Spleen (tissue), 11 donors: ENCODE measurements around the gene HNMT. TPM values are rescaled to one million over a fixed set of nuclear protein-coding genes. Genes with fewer than 3 reads are reported as not detected.

Source experiments
- DNase-seq: peaks from one replicate; pipeline ENCODE4 v3.0.0-alpha.2; 2020
- H3K27ac ChIP-seq, 8 donors: fragments of 200-600 bp; sonication (generic) in 7 of 8; 1 replicate in 4 of 8; 2 replicates in 4 of 8; pipeline versions ENCODE4 v1.5.0 to v1.8.0; 2016 to 2021; ENCODE audit warnings: inconsistent platforms in 4 of 8, mild to moderate bottlenecking in 4 of 8, moderate library complexity in 1 of 8
- H3K27me3 ChIP-seq, 7 donors: fragments of 200-600 bp; sonication (generic) in 6 of 7; replicated peaks in 1 of 7; 1 replicate in 4 of 7; 2 replicates in 3 of 7; pipeline versions ENCODE4 v1.5.0 to v1.8.0; 2016 to 2021; ENCODE audit warnings: inconsistent platforms in 3 of 7, mild to moderate bottlenecking in 1 of 7
- H3K36me3 ChIP-seq, 6 donors: fragments of 200-600 bp; sonication (generic) in 5 of 6; 1 replicate in 4 of 6; 2 replicates in 2 of 6; pipeline versions ENCODE4 v1.5.0 to v1.8.0; 2016 to 2021; ENCODE audit warnings: inconsistent platforms in 2 of 6
- H3K4me1 ChIP-seq, 6 donors: fragments of 200-600 bp; sonication (generic) in 5 of 6; 1 replicate in 3 of 6; 2 replicates in 3 of 6; pipeline versions ENCODE4 v1.5.0 to v1.8.0; 2016 to 2021; ENCODE audit warnings: inconsistent platforms in 3 of 6
- H3K4me3 ChIP-seq, 8 donors: fragments of 200-600 bp; sonication (generic) in 7 of 8; 1 replicate in 4 of 8; 2 replicates in 4 of 8; pipeline versions ENCODE4 v1.5.0 to v1.8.0; 2016 to 2021; ENCODE audit warnings: inconsistent platforms in 4 of 8, mild to moderate bottlenecking in 4 of 8, moderate library complexity in 2 of 8
- H3K9me3 ChIP-seq, 8 donors: fragments of 200-600 bp; sonication (generic) in 7 of 8; 1 replicate in 4 of 8; 2 replicates in 4 of 8; pipeline versions ENCODE4 v1.5.0 to v1.8.0; 2016 to 2021; ENCODE audit warnings: inconsistent platforms in 4 of 8
- POLR2A ChIP-seq, 3 donors: fragments of 450-650 bp; IDR thresholded peaks; one replicate each; pipeline ENCODE4 v1.5.1; 2017; ENCODE audit warnings: antibody characterized with exemption in 3 of 3, mild to moderate bottlenecking in 1 of 3
- POLR2AphosphoS5 ChIP-seq, 3 donors: sonication (generic); formaldehyde crosslinking; IDR thresholded peaks; one replicate each; pipeline ENCODE4 v1.5.1; 2017; ENCODE audit warnings: antibody characterized with exemption in 3 of 3
- WGBS, 5 donors: extraction: QIAGEN DNeasy Blood & Tissue Kit in 3 of 5; methylation state at CpG; one replicate each; pipeline versions ENCODE4 v1.1.5 to v1.1.7; 2013 to 2018; 5-methylcytosine and 5-hydroxymethylcytosine counted together
- intact Hi-C: fragments of 100-400 bp; cut with DNase I; formaldehyde crosslinking; loops from one replicate; pipeline ENCODE4 v1.15.0; 2023; ENCODE audit warnings: low total_unique reads
- polyA plus RNA-seq, 3 donors: library from polyadenylated mRNA; stranded (reverse); fragments of 200-250 nt; gene quantifications; one replicate each; pipeline ENCODE4 v1.2.1, GENCODE V29; 2013
- total RNA-seq, 7 donors: library from RNA; depleted of rRNA in 3 of 7; stranded (reverse); fragments of >200 nt in 3 of 7; fragmentation: NEBNext Ultra II Directional in 4 of 7; extraction: Animal tissue kit (Norgen Biotek cat#: 25700) in 4 of 7; gene quantifications; one replicate each; pipeline versions ENCODE4 v1.1.0 to v1.2.1, GENCODE V29; 2016 to 2021
- TF ChIP-seq, protein P1 (sequence below), 11 experiments: fragments of 200-600 bp in 7 of 11; fragments of 450-650 bp in 4 of 11; sonication (generic) in 4 of 11; IDR thresholded peaks in 8 of 11; conservative IDR thresholded peaks in 3 of 11; 1 replicate in 7 of 11; 2 replicates in 4 of 11; pipeline versions ENCODE4 v1.4.0 to v1.8.0; 2016 to 2021; ENCODE audit warnings: antibody characterized with exemption in 11 of 11, inconsistent platforms in 4 of 11, mild to moderate bottlenecking in 1 of 11
- donor health status: healthy with polysubstance abuse.
- donor health status: DM: no; HTN: no; CAD: no; lungs with moderate emphysema.
- donor health status: DM: no; HTN: no; CAD: no.
- donor health status: Bipolar disorder and iron deficiency.
- donor health status: healthy.
- donor health status: DM: no; HTN: no; CAD: no.
- donor health status: DM: yes; HTN: yes; CAD: no.

The HNMT gene
- total and polyA plus RNA-seq, 10 donors: 31.2 to 74.2 (median 45.6) TPM

DNA sequence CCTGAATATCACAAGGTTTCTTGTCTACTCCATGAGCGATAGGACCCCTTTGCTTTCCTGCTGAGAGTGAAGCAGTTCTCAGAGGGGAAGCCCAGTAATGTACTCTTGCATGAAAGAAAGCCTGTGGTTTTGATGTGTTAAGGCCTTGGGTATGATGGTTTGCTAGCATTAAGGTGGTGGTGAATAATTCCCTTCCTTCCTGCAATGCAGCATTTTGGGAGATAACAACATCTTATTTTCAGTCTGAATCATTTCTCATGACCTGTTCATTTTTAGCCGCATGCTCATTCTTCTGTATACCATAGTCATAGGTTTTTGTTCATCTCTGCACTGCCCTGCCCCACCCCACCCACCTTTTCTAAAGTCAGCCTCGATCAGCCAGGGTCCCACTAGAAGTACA lies 66.2 kb downstream of the HNMT start:
- Histone ChIP-seq H3K27me3 (no peaks in the 10 kb centered on the region), H3K4me1 (no peaks in the 10 kb centered on the region), H3K36me3 (no peaks in the 10 kb centered on the region), H3K4me3 (no peak overlapping the region), H3K27ac (no peak overlapping the region), H3K9me3 (no peaks in the 10 kb centered on the region)
- no peak for DNase-seq
- intact Hi-C loops: no loop called here
- TF ChIP-seq POLR2AphosphoS5 (IDR thresholded peaks at IDR 0.05) (no peak), POLR2A (IDR thresholded peaks at IDR 0.05) (no peak)
- TF ChIP-seq, protein P1, sequence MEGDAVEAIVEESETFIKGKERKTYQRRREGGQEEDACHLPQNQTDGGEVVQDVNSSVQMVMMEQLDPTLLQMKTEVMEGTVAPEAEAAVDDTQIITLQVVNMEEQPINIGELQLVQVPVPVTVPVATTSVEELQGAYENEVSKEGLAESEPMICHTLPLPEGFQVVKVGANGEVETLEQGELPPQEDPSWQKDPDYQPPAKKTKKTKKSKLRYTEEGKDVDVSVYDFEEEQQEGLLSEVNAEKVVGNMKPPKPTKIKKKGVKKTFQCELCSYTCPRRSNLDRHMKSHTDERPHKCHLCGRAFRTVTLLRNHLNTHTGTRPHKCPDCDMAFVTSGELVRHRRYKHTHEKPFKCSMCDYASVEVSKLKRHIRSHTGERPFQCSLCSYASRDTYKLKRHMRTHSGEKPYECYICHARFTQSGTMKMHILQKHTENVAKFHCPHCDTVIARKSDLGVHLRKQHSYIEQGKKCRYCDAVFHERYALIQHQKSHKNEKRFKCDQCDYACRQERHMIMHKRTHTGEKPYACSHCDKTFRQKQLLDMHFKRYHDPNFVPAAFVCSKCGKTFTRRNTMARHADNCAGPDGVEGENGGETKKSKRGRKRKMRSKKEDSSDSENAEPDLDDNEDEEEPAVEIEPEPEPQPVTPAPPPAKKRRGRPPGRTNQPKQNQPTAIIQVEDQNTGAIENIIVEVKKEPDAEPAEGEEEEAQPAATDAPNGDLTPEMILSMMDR (IDR thresholded peaks at IDR 0.05 in 8 of 11, conservative IDR thresholded peaks at IDR 0.05 in 3 of 11): no peak
- 69 to 84% (median 76%) methylated on average over 3 of the region's 3 CpGs for WGBS, 5 donors

DNA sequence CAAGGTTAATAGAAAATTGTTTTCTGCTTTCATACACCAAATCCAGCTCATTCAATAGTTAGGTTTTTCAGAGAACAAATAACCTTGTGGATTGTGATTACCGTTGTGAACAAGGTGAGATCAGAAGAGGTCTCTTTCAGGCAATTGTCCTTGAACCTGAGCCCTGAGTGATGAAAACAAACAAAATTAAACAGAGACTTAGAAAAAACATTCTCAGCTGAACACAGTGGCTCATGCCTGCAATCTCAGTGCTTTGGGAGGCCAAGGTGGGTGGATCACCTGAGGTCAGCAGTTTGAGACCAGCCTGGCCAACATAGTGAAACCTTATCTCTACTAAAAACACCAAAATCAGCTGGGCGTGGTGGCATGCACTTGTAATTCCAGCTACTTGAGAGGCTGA lies 68.1 kb downstream of the HNMT start:
- DNase-seq: no peak
- WGBS, 5 donors: 65 to 80% (median 70%) methylated on average over 2 of the region's 2 CpGs
- TF ChIP-seq, protein P1 (IDR thresholded peaks at IDR 0.05 in 8 of 11, conservative IDR thresholded peaks at IDR 0.05 in 3 of 11): no peak
- no peak for TF ChIP-seq POLR2A (IDR thresholded peaks at IDR 0.05)
- no peak for TF ChIP-seq POLR2AphosphoS5 (IDR thresholded peaks at IDR 0.05)
- H3K27ac ChIP-seq: no peak overlapping the region
- intact Hi-C loops: no loop called here
- no peak overlapping the region for H3K4me3 ChIP-seq
- H3K4me1 ChIP-seq: no peaks in the 10 kb centered on the region
- H3K36me3 ChIP-seq: no peaks in the 10 kb centered on the region
- H3K27me3 ChIP-seq: no peaks in the 10 kb centered on the region
- no peaks in the 10 kb centered on the region for H3K9me3 ChIP-seq

GRCh38 chr2:138034536-138034935 lies 70.3 kb downstream of the HNMT start:
- no peaks in the 10 kb centered on the region for H3K36me3 ChIP-seq

GRCh38 chr2:138035608-138036217 lies 71.4 kb downstream of the HNMT start:
- 58 to 78% (median 66%) methylated on average over 4 of the region's 4 CpGs for WGBS, 5 donors
- intact Hi-C loops: no loop called here
- Histone ChIP-seq H3K9me3 (no peaks in the 10 kb centered on the region), H3K27me3 (no peaks in the 10 kb centered on the region), H3K4me3 (no peak overlapping the region), H3K36me3 (no peaks in the 10 kb centered on the region), H3K27ac (no peak overlapping the region), H3K4me1 (no peaks in the 10 kb centered on the region)
- TF ChIP-seq POLR2AphosphoS5 (IDR thresholded peaks at IDR 0.05): no peak
- TF ChIP-seq, protein P1 (IDR thresholded peaks at IDR 0.05 in 8 of 11, conservative IDR thresholded peaks at IDR 0.05 in 3 of 11): no peak
- no peak for TF ChIP-seq POLR2A (IDR thresholded peaks at IDR 0.05)
- DNase-seq: no peak

More at GRCh38 chr2:138034536-138034935, 70.3 kb downstream of the HNMT start:
- Histone ChIP-seq H3K27me3 (no peaks in the 10 kb centered on the region), H3K4me1 (no peaks in the 10 kb centered on the region), H3K4me3 (no peak overlapping the region), H3K9me3 (no peaks in the 10 kb centered on the region), H3K27ac (no peak overlapping the region)
- TF ChIP-seq POLR2AphosphoS5 (IDR thresholded peaks at IDR 0.05) (no peak), POLR2A (IDR thresholded peaks at IDR 0.05) (no peak)
- TF ChIP-seq, protein P1 (IDR thresholded peaks at IDR 0.05 in 8 of 11, conservative IDR thresholded peaks at IDR 0.05 in 3 of 11): no peak
- no peak for DNase-seq
- intact Hi-C loops: no loop called here
- 81 to 93% (median 84%) methylated on average over 3 of the region's 3 CpGs for WGBS, 5 donors
